Smooth muscle cell (in vitro differentiated cells): ENCODE data around the gene COG3. TPM values are rescaled to one million over a fixed set of nuclear protein-coding genes. Genes with fewer than 3 reads are reported as not detected.
A peak's percentile ranks its signal among the peaks of the same experiment; 100 is the strongest.

Experiments
- DNase-seq: peaks from one replicate; lab custom pipeline; 2025; ENCODE audit not compliant: unreplicated experiment; lab: John Stamatoyannopoulos, UW
- H2AFZ ChIP-seq: fragments of 200-600 bp; sonication (generic); 2 replicates; pipeline ENCODE4 v1.6.0; 2016; ENCODE audit warnings: antibody characterized with exemption, low read depth, mild to moderate bottlenecking
- H3F3A ChIP-seq: fragments of 200-600 bp; sonication (generic); 2 replicates; pipeline ENCODE4 v1.6.0; 2017; ENCODE audit warnings: antibody characterized with exemption, low read depth
- H3K27ac ChIP-seq: fragments of 200-600 bp; sonication (generic); 2 replicates; pipeline ENCODE4 v1.5.1; 2016; ENCODE audit warnings: low read depth, mild to moderate bottlenecking
- H3K27me3 ChIP-seq: fragments of 200-600 bp; sonication (generic); 2 replicates; pipeline ENCODE4 v1.6.1; 2016; ENCODE audit warnings: low read depth, mild to moderate bottlenecking
- H3K36me3 ChIP-seq: fragments of 200-600 bp; sonication (generic); 2 replicates; pipeline ENCODE4 v1.5.1; 2016; ENCODE audit warnings: low read depth
- H3K4me1 ChIP-seq: fragments of 200-600 bp; sonication (generic); 2 replicates; pipeline ENCODE4 v1.5.1; 2016; ENCODE audit warnings: low read depth
- H3K4me2 ChIP-seq: fragments of 200-600 bp; sonication (generic); 2 replicates; pipeline ENCODE4 v1.6.0; 2016; ENCODE audit warnings: mild to moderate bottlenecking
- H3K4me3 ChIP-seq: fragments of 200-600 bp; sonication (generic); 2 replicates; pipeline ENCODE4 v1.5.1; 2016; ENCODE audit warnings: mild to moderate bottlenecking
- H3K79me2 ChIP-seq: fragments of 200-600 bp; sonication (generic); 2 replicates; pipeline ENCODE4 v1.6.0; 2016; ENCODE audit warnings: low read depth, mild to moderate bottlenecking
- H3K9ac ChIP-seq: fragments of 200-600 bp; sonication (generic); 2 replicates; pipeline ENCODE4 v1.6.0; 2016; ENCODE audit warnings: low read depth
- H3K9me3 ChIP-seq: fragments of 200-600 bp; sonication (generic); replicated peaks from 2 replicates; pipeline ENCODE4 v1.5.1; 2016; ENCODE audit warnings: low read depth
- H4K20me1 ChIP-seq: fragments of 200-600 bp; sonication (generic); 2 replicates; pipeline ENCODE4 v1.6.0; 2016; ENCODE audit warnings: low read depth
- CTCF ChIP-seq: fragments of 200-600 bp; sonication (generic); IDR thresholded peaks from 2 replicates; pipeline ENCODE4 v1.5.1; 2017; ENCODE audit warnings: borderline replicate concordance, mild to moderate bottlenecking, antibody characterized with exemption; ENCODE audit not compliant: insufficient read depth, poor library complexity, severe bottlenecking
- WGBS: methylation state at CpG from one replicate; pipeline ENCODE4 v1.1.7; 2016; ENCODE audit warnings: low lambda C conversion rate; 5-methylcytosine and 5-hydroxymethylcytosine counted together
- polyA plus RNA-seq: library from polyadenylated mRNA; unstranded; fragments of >200 nt; fragmentation: Nextera tagmentation; extraction: Ambion mirVana; gene quantifications from 2 replicates; pipeline ENCODE4 v1.2.1, GENCODE V29; 2016
- total RNA-seq: library from RNA; depleted of rRNA; stranded (reverse); fragments of >200 nt; gene quantifications from 2 replicates; pipeline ENCODE4 v1.2.3, GENCODE V29; 2014

COG3 gene
- total and polyA plus RNA-seq, 2 experiments from 2014 or later = 23.0 to 38.2 TPM

GRCh38 chr13:45468635-45469034 is 3.9 kb downstream of the COG3 start:
- DNase-seq = no peak
- H3F3A ChIP-seq = peaks cover 11% of the 10 kb centered on the region
- TF ChIP-seq CTCF = no peak
- peaks cover 12% of the 10 kb centered on the region for H3K4me1 ChIP-seq
- no peak overlapping the region for H2AFZ ChIP-seq
- H3K4me3 ChIP-seq = no peak overlapping the region
- peaks cover 83% of the 10 kb centered on the region for H4K20me1 ChIP-seq
- no peak overlapping the region for H3K9ac ChIP-seq
- peak overlapping the region; percentile 97 for H3K4me2 ChIP-seq
- peaks cover 89% of the 10 kb centered on the region for H3K79me2 ChIP-seq
- no peaks in the 10 kb centered on the region for H3K27me3 ChIP-seq
- no peaks in the 10 kb centered on the region for H3K9me3 ChIP-seq
- WGBS = 90% methylated on average over 1 of the region's 1 CpG
- no peaks in the 10 kb centered on the region for H3K36me3 ChIP-seq
- H3K27ac ChIP-seq = peak overlapping the region; percentile 4

- Histone ChIP-seq H3K27ac (no peak overlapping the region), H3K79me2 (peaks cover 100% of the 10 kb centered on the region), H3K27me3 (no peaks in the 10 kb centered on the region), H3K4me1 (peaks cover 7% of the 10 kb centered on the region), H3K4me2 (no peak overlapping the region), H3K9ac (no peak overlapping the region), H3F3A (peaks cover 4% of the 10 kb centered on the region), H2AFZ (no peak overlapping the region), H4K20me1 (peaks cover 99% of the 10 kb centered on the region), H3K4me3 (no peak overlapping the region), H3K36me3 (no peaks in the 10 kb centered on the region), H3K9me3 (no peaks in the 10 kb centered on the region)
- DNase-seq = no peak
- no peak for TF ChIP-seq CTCF
Observed at GRCh38 chr13:45472171-45472705, 7.5 kb downstream of the COG3 start.

GRCh38 chr13:45473627-45474026 is 8.9 kb downstream of the COG3 start:
- no peak overlapping the region for H3K4me2 ChIP-seq
- 84% methylated on average over 2 of the region's 2 CpGs for WGBS
- H3K9ac ChIP-seq = no peak overlapping the region
- no peaks in the 10 kb centered on the region for H3K9me3 ChIP-seq
- no peaks in the 10 kb centered on the region for H3K36me3 ChIP-seq
- H3K27me3 ChIP-seq = no peaks in the 10 kb centered on the region
- H3K79me2 ChIP-seq = peaks cover 88% of the 10 kb centered on the region
- peaks cover 89% of the 10 kb centered on the region for H4K20me1 ChIP-seq
- TF ChIP-seq CTCF = no peak
- no peak overlapping the region for H2AFZ ChIP-seq
- peaks cover 5% of the 10 kb centered on the region for H3K4me1 ChIP-seq
- H3K4me3 ChIP-seq = no peak overlapping the region
- H3K27ac ChIP-seq = no peak overlapping the region
- no peak for DNase-seq
- no peaks in the 10 kb centered on the region for H3F3A ChIP-seq
